HG02970 (cell line): ENCODE data around the gene TRMT13.
"Not testable (repeated sequence)": the region's sequence is repeated elsewhere in the genome, so short reads cannot be mapped to it uniquely, and the experiment has no call there.

Experiments
- ATAC-seq: cut with Tn5 transposase; IDR thresholded peaks from one replicate; pipeline ENCODE4 v1.9.1; 2021; ENCODE audit warnings: mild to moderate bottlenecking, moderate library complexity, moderate number of reproducible peaks; ENCODE audit not compliant: unreplicated experiment, low FRiP score

The TRMT13 gene

DNA sequence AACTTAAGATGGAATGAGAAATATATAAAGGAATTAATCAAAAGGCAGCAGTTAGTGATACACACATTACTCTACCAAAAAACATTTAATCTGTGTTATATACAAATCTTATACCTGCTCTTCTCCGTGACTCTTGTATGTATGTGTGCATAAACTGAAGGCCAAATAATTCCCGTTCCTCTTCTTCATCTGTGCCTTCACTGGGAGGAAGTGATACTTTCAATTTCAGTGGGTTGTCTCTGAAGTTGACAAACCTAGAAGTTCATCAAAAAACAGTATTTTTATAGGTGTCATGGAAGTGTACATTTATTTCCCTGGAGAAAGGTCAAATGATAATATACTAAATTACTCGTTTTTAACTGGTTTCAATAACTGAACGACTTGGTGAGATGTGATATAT lies 19.3 kb downstream of the TRMT13 start:
- ATAC-seq, result no peak

GRCh38 chr1:100162881-100163280 lies 29.9 kb downstream of the TRMT13 start:
- no peak for ATAC-seq

- ATAC-seq, result no peak
These were observed 31.3 kb downstream of the TRMT13 start for GRCh38 chr1:100164216-100164615.

- ATAC-seq, result no peak
These were observed 31.7 kb downstream of the TRMT13 start for GRCh38 chr1:100164702-100165101.

DNA sequence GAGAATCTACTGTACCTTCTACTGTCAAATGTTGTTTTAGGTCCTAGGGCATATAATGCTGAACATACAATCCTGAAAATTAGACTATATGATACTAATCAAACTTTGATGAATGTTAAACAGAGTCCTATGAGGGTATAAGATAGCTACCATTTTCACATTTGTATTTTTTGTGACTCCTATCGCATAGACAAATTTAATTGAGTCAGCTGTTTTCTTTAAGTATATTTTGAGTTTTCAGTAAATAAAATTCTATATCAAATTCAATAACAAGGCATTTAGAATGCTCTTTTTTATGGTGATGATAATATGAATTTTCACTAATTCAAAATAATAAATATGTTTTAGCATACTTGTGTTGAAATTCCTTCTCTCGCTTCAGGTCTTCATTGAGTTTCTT lies 35.1 kb downstream of the TRMT13 start:
- ATAC-seq, result no peak

- ATAC-seq, result no peak
These were observed 44.5 kb downstream of the TRMT13 start for GRCh38 chr1:100177295-100178041.

DNA sequence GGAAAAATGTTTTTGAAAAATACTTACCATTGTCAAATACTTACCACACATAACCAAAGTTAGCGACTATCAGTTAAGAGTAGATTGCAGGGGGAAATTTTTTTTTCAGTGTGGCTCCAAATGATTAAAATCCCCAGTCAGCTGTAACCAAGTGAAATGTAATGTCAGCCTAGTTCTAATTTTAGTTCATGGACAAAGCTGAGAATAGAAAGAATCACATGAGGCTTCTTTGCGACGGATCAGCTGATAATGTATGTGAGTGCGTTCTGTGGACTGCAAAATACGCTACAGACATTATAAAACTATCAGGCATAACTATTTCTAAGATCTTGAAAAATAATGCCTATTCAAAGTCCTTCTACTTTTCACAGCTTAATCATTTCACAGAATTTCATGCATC lies 45.1 kb downstream of the TRMT13 start, which contains the start of gene LRRC39:
TSS of gene LRRC39 (minus strand) at position 166 of the 400 bp plus-strand sequence. CDS start 9,740 bp downstream, outside the sequence.
- ATAC-seq, result no peak

DNA sequence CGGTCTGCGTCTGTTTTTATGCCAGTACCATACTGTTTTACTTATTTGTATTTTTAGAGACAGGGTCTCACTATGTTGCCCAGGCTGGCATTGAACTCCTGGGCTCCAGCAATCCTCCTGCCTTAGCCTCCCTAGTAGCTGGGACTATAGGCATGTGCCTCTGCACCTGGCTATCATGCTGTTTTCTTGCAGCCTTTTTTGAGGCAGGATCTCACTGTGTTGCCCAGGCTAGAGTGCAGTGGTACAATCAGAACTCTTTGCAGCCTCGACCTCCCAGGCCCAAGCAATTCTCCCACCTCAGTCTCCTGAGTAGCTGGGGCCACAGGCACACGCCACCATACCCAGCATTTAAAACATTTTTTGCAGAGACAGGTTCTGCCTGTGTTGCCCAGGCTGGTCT lies 50.4 kb downstream of the TRMT13 start:
- no peak for ATAC-seq

GRCh38 chr1:100184536-100184935 lies 51.6 kb downstream of the TRMT13 start:
- ATAC-seq, result no peak

DNA sequence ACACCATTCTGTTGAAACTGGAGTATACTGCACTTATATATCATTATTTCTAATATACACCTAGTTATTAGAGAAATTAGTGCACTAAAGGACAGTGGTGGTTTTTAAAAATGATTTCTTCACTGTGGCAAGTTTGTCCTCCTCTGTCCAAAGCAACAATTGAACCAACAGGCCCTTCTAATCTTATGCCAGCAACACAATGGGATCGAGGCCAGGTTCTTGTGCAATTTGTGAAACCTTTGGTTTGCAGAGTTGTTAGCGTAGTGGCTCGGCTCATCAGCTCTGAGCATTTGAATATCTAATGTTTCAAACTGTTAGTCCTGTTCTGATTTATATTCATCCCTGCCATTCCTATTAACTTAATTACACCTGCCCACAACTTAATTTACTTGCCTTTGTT lies 54.9 kb downstream of the TRMT13 start:
- ATAC-seq, result no peak

- ATAC-seq, result no peak
These were observed 55.7 kb downstream of the TRMT13 start for GRCh38 chr1:100188617-100189016.

- no peak for ATAC-seq
These were observed 65.6 kb downstream of the TRMT13 start for GRCh38 chr1:100198596-100198995.

DNA sequence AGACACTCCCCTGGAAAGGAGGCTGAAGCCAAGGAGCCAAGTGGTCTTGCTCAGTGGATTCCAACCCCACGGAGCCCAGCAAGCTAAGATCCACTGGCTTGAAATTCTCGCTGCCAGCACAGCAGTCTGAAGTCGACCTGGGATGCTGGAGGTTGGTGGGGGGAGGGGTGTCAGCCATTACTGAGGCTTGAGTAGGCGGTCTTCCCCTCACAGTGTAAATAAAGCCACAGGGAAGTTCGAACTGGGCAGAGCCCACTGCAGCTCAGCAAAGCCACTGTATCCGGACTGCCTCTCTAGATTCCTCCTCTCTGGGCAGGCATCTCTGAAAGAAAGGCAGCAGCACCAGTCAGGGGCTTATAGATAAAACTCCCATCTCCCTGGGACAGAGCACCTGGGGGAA lies 67.1 kb downstream of the TRMT13 start:
- not testable (repeated sequence) for ATAC-seq
